Hypothalamus (tissue), 51 donors: ENCODE measurements around the gene ARHGAP28.
"Not testable (repeated sequence)": the region's sequence is repeated elsewhere in the genome, so short reads cannot be mapped to it uniquely, and the experiment has no call there.

Experiments
- DNase-seq, 51 donors: peaks; one replicate each; lab custom pipeline; 2025; lab: John Stamatoyannopoulos, UW

ARHGAP28 gene

GRCh38 chr18:6920099-6920955 is 190.8 kb downstream of the ARHGAP28 start:
- DNase-seq, result peak in 20 of 51 donors; percentile 1 to 49 (median 9)

GRCh38 chr18:6921571-6921970 is 192.1 kb downstream of the ARHGAP28 start:
- DNase-seq, result no peak

- DNase-seq, result no peak
These were observed 193.7 kb downstream of the ARHGAP28 start for GRCh38 chr18:6923220-6923619.

GRCh38 chr18:6927153-6927552 is 197.6 kb downstream of the ARHGAP28 start:
- DNase-seq, result no peak

- DNase-seq, result no peak
These were observed 198.8 kb downstream of the ARHGAP28 start for GRCh38 chr18:6928359-6928758.

- DNase-seq, result no peak
These were observed 200.0 kb downstream of the ARHGAP28 start for GRCh38 chr18:6929370-6930102.

- no peak for DNase-seq
These were observed 205.3 kb downstream of the ARHGAP28 start for GRCh38 chr18:6934859-6935258.

- DNase-seq, result no peak
These were observed 208.5 kb downstream of the ARHGAP28 start for GRCh38 chr18:6938003-6938402.

- not testable (repeated sequence) for DNase-seq
These were observed 208.9 kb downstream of the ARHGAP28 start for GRCh38 chr18:6938403-6938802.

GRCh38 chr18:6939972-6940371 is 210.5 kb downstream of the ARHGAP28 start:
- no peak for DNase-seq

- no peak for DNase-seq
These were observed 210.9 kb downstream of the ARHGAP28 start for GRCh38 chr18:6940451-6940850.

- DNase-seq, result no peak
These were observed 212.5 kb downstream of the ARHGAP28 start for GRCh38 chr18:6941996-6942395.

- DNase-seq, result no peak
These were observed 213.2 kb downstream of the ARHGAP28 start for GRCh38 chr18:6942742-6943141.

GRCh38 chr18:6943143-6943542 is 213.6 kb downstream of the ARHGAP28 start:
- DNase-seq, result no peak

GRCh38 chr18:6947338-6948030 is 218.0 kb downstream of the ARHGAP28 start:
- DNase-seq, result no peak

- no peak for DNase-seq
These were observed 219.0 kb downstream of the ARHGAP28 start for GRCh38 chr18:6948281-6949055.

GRCh38 chr18:6949800-6950586 is 220.5 kb downstream of the ARHGAP28 start:
- no peak for DNase-seq

- DNase-seq, result no peak
These were observed 221.1 kb downstream of the ARHGAP28 start for GRCh38 chr18:6950641-6951040.

GRCh38 chr18:6951336-6952090 is 222.0 kb downstream of the ARHGAP28 start:
- no peak for DNase-seq
